ENCODE measurements around the gene TMEM179.
"Not testable (repeated sequence)": the region's sequence is repeated elsewhere in the genome, so short reads cannot be mapped to it uniquely, and the experiment has no call there.

TMEM179 gene

GRCh38 chr14:104604458-104605449 is at the start of gene TMEM179:
TMEM179 (minus strand) TSS chr14:104604772; CDS start chr14:104604741, 31 bp downstream.
- no peak for DNase-seq (ENCODE audit: low spot score)

GRCh38 chr14:104654119-104654518 is 49.5 kb upstream of the TMEM179 start:
- no peak for DNase-seq (ENCODE audit: low spot score)

- DNase-seq (ENCODE audit: low spot score), result not testable (repeated sequence)
Measured at GRCh38 chr14:104653130-104653920, 48.8 kb upstream of the TMEM179 start.

GRCh38 chr14:104652386-104652785 is 47.8 kb upstream of the TMEM179 start:
- DNase-seq (ENCODE audit: low spot score), result no peak

DNA sequence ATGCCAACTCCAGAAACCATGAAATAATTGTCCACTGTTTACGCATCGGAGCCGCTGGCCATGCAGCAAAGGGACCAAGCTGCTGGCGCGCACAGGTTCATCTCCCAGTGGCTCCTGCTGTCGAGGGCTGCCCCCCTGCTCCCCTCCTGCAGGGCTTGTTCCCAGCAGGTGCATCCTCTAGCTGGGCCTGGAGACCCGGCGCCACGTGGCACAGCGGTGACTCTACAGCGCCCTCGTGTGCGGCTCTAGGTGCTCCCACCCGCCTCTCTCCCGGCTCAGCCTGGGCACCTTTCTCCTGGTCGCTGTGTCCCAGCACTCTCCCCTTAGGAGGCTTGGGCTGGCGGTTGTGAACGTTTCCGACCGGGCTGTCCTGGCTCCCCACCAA is 47.3 kb upstream of the TMEM179 start:
- DNase-seq (ENCODE audit: low spot score), result no peak

GRCh38 chr14:104650981-104651875 is 46.7 kb upstream of the TMEM179 start:
- no peak for DNase-seq (ENCODE audit: low spot score)

DNA sequence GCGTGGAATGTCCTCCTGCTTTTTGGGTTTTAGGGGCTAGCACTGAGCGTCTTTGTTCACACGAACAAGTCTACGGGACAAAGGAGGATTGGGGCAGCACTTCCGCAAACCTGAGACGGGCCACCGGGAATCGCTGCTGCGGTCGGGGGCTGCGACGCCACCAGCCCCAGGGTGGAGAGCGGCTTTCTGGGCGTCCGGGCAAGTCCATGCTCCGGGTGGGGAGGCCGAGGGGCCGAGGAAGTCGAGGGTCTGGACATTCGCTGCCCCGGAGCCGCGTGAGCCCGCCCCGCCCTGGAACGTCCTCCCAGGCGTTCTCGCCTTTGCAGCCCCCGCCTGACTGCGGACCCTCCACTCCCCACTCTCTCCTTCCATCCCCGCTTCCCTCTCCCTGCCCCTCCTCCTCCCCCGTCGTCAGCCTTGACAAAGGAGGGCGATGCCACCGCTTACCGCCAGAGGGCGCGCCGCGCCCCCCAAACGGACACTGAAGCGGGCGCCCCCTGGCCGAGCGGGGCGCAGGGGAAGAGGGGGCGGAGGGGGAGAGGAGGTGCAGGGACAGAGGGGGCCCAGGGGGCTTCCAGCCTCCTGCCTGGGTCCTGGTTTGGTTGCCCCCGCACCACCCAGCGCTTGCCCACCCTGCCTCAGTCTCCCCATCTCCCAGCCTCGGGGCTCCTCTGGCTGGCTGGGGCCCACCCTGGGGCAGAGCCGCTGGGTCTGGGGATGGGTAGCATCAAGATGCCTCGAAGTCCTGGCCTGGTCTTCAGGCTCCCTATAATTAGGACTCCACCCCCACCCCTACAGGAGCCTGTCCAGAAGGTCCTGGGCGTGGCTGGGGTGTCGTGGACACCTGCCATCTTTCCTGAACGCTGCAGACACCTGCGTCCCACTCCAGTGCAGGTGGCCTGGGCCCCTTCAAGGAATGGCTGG is 45.7 kb upstream of the TMEM179 start:
- DNase-seq (ENCODE audit: low spot score), result peak; percentile 59

- DNase-seq (ENCODE audit: low spot score), result no peak
Measured at GRCh38 chr14:104647467-104648043, 43.0 kb upstream of the TMEM179 start.

- DNase-seq (ENCODE audit: low spot score), result no peak
Measured at GRCh38 chr14:104644656-104645378, 40.2 kb upstream of the TMEM179 start.

DNA sequence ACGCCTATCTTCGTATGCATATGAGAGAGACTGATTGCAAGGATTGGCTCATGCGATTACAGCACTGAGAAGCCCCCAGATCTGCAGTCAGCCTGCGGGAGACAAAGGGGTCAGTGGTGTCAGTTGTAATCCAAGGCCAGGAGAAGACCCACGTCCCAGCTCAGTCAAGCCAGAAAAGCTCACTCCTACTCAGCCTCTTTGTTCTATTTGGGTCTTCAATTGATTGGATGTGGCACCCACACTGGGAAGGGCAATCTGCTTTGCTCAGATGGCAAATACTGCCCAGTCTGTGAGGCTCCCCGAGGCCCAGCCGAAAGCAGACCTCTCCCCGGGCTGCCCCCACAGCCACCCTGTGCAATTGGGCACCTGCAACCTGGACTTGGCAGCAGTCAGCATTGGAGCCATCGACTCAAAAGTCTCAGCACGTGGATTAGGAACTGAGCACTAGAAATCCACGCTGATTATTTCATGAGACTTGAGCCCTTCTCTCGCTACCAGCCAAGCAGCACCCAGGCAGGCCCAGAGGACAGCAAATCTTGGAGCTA is 39.6 kb upstream of the TMEM179 start:
- no peak for DNase-seq (ENCODE audit: low spot score)

DNA sequence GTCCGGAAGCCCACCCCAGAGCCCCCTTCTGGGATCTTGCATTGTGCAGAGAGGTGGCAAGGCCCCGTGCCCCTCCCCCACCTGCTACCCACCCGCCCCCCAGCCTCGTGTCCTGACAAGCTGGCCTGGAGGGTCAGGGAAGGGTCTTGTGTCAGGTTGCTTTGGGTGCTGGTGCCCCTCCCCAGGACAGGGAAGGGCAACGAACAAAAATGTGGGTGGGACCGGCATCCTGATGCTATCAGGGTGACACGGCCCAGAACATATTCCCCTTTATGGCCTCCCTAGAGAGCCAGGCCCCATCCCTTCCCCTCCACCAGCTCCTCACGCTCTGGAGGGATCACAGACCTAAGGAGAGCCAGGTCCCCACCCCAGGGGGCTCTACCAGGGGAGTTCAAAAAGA is 38.7 kb upstream of the TMEM179 start:
- DNase-seq (ENCODE audit: low spot score), result no peak

GRCh38 chr14:104642540-104642868 is 37.9 kb upstream of the TMEM179 start:
- DNase-seq (ENCODE audit: low spot score), result no peak

DNA sequence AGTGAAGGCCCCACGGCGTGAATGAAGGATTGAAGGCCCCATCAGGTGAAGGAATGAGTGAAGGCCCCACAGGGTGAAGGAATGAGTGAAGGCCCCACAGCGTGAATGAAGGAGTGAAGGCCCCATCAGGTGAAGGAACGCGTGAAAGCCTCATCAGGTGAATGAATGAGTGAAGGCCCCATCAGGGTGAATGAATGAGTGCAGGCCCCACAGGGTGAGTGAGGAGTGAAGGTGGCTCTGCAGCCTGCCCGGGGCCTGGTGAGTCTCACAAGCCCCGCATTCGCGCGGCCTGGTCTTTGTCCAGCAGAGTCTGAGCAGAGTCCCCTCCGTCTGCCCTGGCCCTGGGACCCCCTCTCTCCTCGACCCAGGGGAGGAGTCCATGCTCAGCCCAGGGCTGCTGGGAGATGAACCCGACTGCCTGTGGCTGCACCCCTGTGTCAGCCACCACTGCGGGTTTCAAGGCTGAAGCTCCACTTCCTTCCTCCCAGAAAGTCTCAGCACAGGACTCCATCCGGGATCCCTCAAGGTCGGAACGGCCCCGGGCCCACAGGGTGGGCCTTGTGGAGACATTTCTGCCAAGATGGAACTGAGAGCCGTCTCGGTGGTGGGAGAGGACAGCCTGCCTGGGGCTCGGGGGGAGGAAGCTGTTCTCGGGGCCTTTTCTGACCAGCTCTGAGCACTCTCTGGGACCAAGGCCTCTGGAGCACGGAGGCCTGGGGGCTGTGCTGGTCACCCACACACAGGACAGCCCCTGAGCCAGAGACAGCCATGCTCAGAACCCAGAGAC is 37.4 kb upstream of the TMEM179 start:
- no peak for DNase-seq (ENCODE audit: low spot score)

- no peak for DNase-seq (ENCODE audit: low spot score)
Measured at GRCh38 chr14:104640681-104641080, 36.1 kb upstream of the TMEM179 start.

- peak; percentile 25 for DNase-seq (ENCODE audit: low spot score)
Measured at GRCh38 chr14:104639885-104640548, 35.4 kb upstream of the TMEM179 start.

- no peak for DNase-seq (ENCODE audit: low spot score)
Measured at GRCh38 chr14:104639471-104639870, 34.9 kb upstream of the TMEM179 start.

DNA sequence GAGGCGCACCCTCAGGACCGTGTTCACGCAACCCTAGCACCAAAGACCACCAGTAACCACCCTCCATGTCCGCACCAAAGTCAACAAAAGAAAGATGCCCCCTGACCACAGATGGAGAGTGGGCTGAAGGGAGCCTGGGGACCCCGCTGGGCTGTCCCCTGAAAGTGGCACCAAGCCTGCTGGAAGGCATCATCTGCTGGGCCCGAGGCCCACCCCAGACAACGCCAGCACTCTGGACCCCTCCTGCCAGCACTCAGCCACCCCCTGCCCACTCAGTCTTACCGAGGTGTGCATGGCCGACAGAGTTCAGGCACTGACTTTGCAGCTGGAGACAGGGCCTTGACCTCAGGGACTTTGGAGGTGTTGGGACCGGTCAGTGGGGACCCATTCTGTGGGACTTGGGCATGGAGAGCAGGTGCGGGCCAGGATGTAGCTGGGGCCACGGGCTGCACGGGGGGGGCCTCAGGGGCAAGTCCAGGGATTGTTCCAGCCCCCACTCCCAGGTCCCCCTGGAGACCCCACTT is 34.4 kb upstream of the TMEM179 start:
- no peak for DNase-seq (ENCODE audit: low spot score)

- no peak for DNase-seq (ENCODE audit: low spot score)
Measured at GRCh38 chr14:104638190-104638589, 33.6 kb upstream of the TMEM179 start.

Data from CD4-positive, alpha-beta T cell treated with Interleukin-2 at 100 ng/mL for 4 hours (primary cell).